ENCODE data around the gene SMARCB1.

The SMARCB1 gene

GRCh38 chr22:23806837-23807236 lies 20.1 kb downstream of the SMARCB1 start:
- DNase-seq, result no peak

GRCh38 chr22:23812378-23812777 lies 25.6 kb downstream of the SMARCB1 start:
- DNase-seq, result no peak

GRCh38 chr22:23815541-23816155 lies 28.9 kb downstream of the SMARCB1 start:
- no peak for DNase-seq

- no peak for DNase-seq
Measured at GRCh38 chr22:23816156-23816976, 29.6 kb downstream of the SMARCB1 start.

GRCh38 chr22:23817146-23817545 lies 30.4 kb downstream of the SMARCB1 start:
- DNase-seq, result no peak

GRCh38 chr22:23818541-23818940 lies 31.8 kb downstream of the SMARCB1 start:
- no peak for DNase-seq

GRCh38 chr22:23820748-23821211 lies 34.0 kb downstream of the SMARCB1 start:
- DNase-seq, result peak; percentile 21

- DNase-seq, result no peak
Measured at GRCh38 chr22:23822101-23822671, 35.4 kb downstream of the SMARCB1 start.

GRCh38 chr22:23823331-23823791 lies 36.6 kb downstream of the SMARCB1 start:
- no peak for DNase-seq

- no peak for DNase-seq
Measured at GRCh38 chr22:23824476-23825245, 37.9 kb downstream of the SMARCB1 start.

- DNase-seq, result no peak
Measured at GRCh38 chr22:23825246-23825905, 38.6 kb downstream of the SMARCB1 start.

- peak; percentile 7 for DNase-seq
Measured at GRCh38 chr22:23826510-23827350, 40.0 kb downstream of the SMARCB1 start.

GRCh38 chr22:23827351-23827995 lies 40.7 kb downstream of the SMARCB1 start:
- no peak for DNase-seq

GRCh38 chr22:23828800-23829680 lies 42.3 kb downstream of the SMARCB1 start:
- no peak for DNase-seq

GRCh38 chr22:23829845-23830372 lies 43.1 kb downstream of the SMARCB1 start:
- no peak for DNase-seq

GRCh38 chr22:23831261-23831660 lies 44.5 kb downstream of the SMARCB1 start:
- no peak for DNase-seq

GRCh38 chr22:23831781-23832180 lies 45.0 kb downstream of the SMARCB1 start:
- DNase-seq, result no peak

- no peak for DNase-seq
Measured at GRCh38 chr22:23832226-23833016, 45.7 kb downstream of the SMARCB1 start.

Measured in DMS79 treated with DMSO at 0.1 percent for 48 hours (cell line).